ENCODE results near the gene DAPK2. TPM values are rescaled to one million over a fixed set of nuclear protein-coding genes. Genes with fewer than 3 reads are reported as not detected.
A peak's percentile ranks its signal among the peaks of the same experiment; 100 is the strongest.
"Not testable (repeated sequence)": the region's sequence is repeated elsewhere in the genome, so short reads cannot be mapped to it uniquely, and the experiment has no call there.

Gene DAPK2
- total RNA-seq, 1 donor from 2014 or later: 14.6 TPM

GRCh38 chr15:63972801-63973200, 73.5 kb downstream of the DAPK2 start:
- DNase-seq: no peak

DNA sequence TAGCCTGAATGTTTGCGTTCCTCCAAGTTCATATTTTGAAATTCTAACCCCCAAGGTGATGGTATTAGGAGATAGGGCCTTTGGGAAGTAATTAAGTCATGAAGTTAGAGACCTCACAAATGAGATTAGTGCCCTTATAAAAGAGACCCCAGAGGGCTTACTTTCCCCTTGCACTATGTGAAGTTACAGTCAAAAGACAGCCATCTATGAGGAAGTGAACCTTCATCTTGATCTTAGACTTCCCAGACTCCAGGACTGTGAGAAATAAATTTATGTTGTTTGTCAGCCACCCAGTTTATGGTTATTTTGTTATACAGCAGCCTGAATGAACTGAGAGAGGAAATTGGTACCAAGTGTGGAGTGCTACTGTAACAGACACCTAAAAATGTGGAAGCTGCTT, 74.4 kb downstream of the DAPK2 start:
- no peak for DNase-seq

- no peak for DNase-seq
Observed at GRCh38 chr15:63971427-63971805, 74.9 kb downstream of the DAPK2 start.

DNA sequence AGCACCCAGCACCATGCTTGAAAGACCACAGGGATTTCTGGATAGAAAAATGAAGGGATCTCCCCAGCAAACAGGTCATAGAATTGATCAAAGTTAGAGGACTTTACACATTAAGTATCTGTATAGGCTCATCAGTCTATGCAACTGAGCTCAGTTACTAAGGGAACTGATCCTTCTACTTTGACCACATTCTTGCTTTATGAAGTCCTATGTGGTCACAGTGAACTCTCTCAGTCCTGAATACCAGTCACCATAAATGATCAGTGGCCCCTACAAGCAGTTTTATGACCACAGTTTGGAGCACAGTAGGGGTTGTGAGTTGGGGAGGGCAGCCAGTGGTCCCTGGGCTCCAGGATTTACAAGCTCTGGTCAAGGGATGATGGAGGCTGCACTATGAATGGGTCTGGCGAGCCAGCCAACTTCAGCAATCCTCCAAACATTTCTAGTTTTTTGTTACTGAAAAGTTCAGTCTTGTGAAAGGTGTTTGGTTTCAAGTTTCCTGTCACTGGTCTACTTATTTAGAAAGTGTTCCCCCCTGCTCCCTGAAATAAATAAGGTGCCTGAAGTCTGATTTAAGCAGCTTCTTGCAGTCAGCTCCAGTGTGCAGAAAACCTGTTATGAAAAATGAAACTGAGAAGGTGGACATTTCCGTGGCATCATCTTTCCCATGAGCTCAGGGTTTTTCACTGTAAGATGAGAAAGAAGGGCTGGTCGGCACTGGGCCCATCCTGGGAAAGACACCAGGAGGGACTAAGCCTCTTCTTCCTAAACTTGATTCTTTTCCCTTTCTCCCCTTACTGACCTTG, 75.5 kb downstream of the DAPK2 start:
- DNase-seq: no peak

- DNase-seq: no peak
Observed at GRCh38 chr15:63969652-63970421, 76.4 kb downstream of the DAPK2 start.

- DNase-seq: no peak
Observed at GRCh38 chr15:63968700-63969099, 77.6 kb downstream of the DAPK2 start.

GRCh38 chr15:63968122-63968524, 78.2 kb downstream of the DAPK2 start:
- no peak for DNase-seq

DNA sequence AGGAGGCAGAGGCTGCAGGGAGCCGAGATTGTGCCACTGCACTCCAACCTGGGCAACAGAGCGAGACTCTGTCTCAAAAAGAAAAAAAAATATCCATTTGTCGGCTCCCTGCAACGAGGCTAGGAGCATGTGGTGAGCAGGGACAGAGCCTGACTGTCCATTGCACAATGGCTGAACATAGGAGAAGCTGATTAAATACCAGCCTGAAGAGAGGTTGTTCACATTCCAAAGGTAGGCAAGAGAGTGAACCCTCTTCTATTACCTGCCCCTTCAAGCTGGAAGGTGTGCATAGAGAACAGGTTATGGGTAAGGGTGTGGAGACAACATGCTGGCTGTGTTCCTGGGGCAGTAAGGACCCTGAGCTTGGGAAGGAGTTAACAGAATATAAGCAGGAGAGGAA, 78.7 kb downstream of the DAPK2 start:
- DNase-seq: no peak

DNA sequence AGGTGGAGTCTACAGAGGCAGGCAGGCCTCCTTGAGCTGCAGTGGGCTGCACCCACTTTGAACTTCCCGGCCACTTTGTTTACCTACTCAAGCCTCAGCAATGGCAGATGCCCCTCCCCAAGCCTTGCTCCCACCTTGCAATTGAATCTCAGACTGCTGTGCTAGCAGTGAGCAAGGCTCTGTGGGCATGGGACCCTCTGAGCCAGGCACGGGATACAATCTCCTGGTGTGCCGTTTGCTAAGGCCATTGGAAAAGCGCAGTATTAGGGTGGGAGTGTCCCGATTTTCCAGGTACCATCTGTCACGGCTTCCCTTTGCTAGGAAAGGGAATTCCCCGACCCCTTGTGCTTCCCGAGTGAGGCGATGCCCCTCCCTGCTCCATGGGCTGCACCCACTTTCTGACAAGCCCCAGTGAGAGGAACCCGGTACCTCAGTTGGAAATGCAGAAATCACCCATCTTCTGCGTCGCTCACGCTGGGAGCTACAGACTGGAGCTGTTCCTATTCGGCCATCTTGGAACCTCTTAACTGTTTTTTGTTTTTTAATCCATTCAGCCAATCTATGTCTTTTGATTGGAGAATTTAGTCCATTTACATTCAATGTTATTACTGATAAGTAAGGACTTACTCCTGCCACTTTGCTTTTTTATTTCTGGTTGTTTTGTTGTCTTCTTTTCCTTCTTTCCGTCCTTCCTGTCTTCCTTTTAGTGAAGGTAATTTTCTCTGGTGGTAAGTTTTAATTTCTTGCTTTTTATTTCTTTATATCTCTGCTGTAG, 83.2 kb downstream of the DAPK2 start:
- DNase-seq: not testable (repeated sequence)

- no peak for DNase-seq
Observed at GRCh38 chr15:63953524-63953923, 92.8 kb downstream of the DAPK2 start.

DNA sequence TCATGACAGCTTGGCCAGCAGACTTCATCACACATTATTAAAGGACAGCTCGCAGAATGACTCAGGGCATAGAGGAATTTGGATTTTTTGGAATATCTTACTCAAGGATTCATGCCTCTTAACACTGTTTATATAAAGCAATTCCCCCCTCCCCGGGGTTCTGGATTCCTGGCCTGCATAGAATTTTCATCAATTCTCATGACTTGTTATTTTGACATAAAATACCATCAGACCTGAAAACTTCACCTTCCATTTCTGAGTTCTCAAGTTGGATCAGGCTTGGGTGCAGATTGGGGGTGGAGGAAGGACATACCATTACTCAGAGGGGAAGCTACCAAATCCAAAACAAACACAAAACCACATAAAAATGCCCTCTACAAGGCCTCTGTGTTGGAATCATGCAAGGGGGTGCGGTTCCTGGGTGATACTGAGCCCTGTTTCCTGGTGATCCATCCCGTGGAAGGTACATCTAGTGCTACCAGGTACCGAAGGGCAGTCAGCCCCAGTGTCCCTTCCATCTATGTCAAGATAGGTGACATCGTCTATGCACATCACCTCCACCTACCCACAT, 95.3 kb downstream of the DAPK2 start:
- DNase-seq: no peak

DNA sequence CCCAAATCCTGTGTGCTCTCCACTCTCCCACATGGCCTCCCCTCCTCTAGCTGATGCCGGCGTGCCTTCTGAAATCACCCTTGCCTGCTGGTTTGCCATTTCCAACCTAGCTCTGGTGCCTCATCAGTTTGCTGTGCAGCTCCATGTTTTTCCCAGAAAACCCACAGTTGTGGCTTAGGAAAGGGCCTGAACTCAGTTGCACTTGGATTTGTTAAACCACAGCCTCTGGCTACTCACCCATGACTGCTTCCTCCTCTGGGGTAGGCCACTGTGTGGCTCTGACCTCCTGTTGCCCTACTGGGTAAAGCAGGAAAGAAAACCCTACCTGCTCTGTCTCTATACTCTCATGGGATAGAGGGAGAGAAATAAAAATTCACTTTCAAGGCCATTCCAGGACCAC, 97.3 kb downstream of the DAPK2 start:
- DNase-seq: no peak

- no peak for DNase-seq
Observed at GRCh38 chr15:63948436-63948835, 97.8 kb downstream of the DAPK2 start.

DNA sequence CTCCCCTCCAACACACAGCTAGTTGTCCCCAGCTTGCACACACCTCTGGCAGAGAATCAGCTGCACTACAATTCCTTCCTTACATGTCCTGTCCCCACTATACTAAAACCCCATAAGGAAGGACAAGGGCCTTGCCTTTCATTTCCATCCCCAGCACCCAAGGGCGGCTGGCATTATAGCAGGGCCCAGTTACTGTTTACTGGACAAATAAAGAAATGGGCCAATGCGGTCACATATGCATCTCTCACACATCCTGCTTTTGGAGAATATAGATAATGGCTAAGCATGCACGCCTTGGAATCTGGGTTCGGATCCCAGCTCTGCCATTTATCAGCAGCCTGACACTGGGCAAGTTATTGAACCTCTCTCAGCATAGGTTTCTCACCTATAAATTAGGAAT, 99.1 kb downstream of the DAPK2 start:
- no peak for DNase-seq

DNA sequence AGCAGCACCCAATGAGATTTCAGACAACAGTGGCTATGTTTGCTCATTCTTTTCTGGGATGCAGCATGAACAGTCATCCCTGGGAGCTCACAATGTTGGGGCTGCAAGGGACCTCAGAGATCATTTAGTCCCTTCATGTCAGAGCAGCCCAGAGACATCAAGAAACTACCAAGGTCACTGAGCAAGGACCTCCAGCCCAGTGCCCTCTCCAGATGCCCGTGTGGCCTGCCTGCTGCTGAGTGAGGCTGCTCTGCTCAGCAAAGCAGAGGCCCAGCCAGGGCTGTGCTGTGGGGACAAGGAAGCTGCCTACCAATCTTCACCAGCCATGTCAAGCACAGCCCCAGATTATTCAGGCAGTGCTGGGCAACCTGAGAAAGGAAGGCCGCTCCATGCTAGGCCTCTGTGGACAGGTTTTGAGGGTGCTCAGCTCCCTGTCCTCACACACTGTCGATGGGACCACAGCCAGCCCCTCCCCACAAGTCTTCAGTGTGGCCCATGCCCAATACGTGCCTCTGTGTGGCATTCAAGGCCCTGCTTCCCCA, 99.7 kb downstream of the DAPK2 start:
- DNase-seq: no peak

DNA sequence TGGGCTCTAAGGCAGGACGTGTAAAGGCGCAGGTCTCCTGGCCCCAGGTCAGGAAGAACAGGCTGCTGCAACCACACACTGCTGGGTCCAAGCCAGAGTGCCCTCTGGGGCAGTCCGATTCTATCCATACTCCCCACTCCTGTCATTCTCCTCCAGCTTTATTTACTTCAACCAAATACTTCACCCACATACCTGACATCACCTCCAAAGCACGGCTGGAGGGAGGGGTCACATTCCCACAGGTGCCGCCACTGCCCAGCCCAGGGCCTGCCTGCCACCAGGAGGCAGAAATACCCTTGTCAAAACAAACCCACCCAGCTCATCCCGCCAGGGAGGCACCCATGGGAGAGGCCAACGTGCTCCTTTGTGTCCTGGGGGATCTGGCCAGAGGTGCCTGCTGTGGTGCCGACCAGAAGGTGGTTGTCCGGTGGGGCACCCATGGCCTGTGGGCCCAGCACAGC, 100.4 kb downstream of the DAPK2 start:
- no peak for DNase-seq

GRCh38 chr15:63945007-63945788, 101.1 kb downstream of the DAPK2 start:
- DNase-seq: peak; percentile 74

DNA sequence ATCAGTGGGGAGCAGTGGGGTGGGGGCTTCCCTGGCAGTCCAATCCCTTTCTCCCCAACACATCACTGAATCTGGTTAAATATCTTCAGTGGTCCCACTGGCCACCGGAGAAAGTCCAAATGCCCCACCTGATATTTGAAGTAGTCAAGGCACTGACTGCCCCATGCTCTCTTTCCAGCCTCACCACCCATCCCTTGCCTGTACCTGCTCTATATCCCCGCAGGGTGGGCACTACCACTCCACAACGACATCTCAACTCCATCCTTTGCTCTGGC, 101.7 kb downstream of the DAPK2 start:
- no peak for DNase-seq

GRCh38 chr15:63943829-63944680, 102.2 kb downstream of the DAPK2 start:
- no peak for DNase-seq

- DNase-seq: no peak
Observed at GRCh38 chr15:63942486-63943365, 103.6 kb downstream of the DAPK2 start.
